Gastrocnemius medialis (tissue), 4 donors: Measurements from ENCODE around the gene XPO6.

Experiments
- CTCF ChIP-seq, 5 experiments: fragments of 450-650 bp in 3 of 5; fragments of 200-600 bp in 2 of 5; sonication (generic) in 2 of 5; IDR thresholded peaks in 4 of 5; conservative IDR thresholded peaks in 1 of 5; 1 replicate in 4 of 5; 2 replicates in 1 of 5; pipeline ENCODE4 v1.5.1; 2016 to 2019; ENCODE audit warnings: antibody characterized with exemption in 5 of 5, mild to moderate bottlenecking in 3 of 5, moderate library complexity in 3 of 5
- POLR2A ChIP-seq, 2 donors: fragments of 450-650 bp; IDR thresholded peaks; one replicate each; pipeline ENCODE4 v1.6.1; 2017; ENCODE audit warnings: antibody characterized with exemption in 2 of 2, mild to moderate bottlenecking in 2 of 2, moderate library complexity in 2 of 2

- no peak for TF ChIP-seq CTCF (IDR thresholded peaks at IDR 0.05 in 4 of 5, conservative IDR thresholded peaks at IDR 0.05 in 1 of 5)
- TF ChIP-seq POLR2A (IDR thresholded peaks at IDR 0.05), result no peak
These were observed 147.0 kb downstream of the XPO6 start for GRCh38 chr16:28064706-28065249.
